K562 (cell line): ENCODE results near the gene NTPCR. TPM values are rescaled to one million over a fixed set of nuclear protein-coding genes. Genes with fewer than 3 reads are reported as not detected.

Experiments used
- ATF4 ChIP-seq: fragments of 450-650 bp; formaldehyde crosslinking; IDR thresholded peaks from 2 replicates; pipeline ENCODE4 v1.4.0; 2022; ENCODE audit warnings: mild to moderate bottlenecking, moderate library complexity
- ATF6 ChIP-seq: sonication (generic); formaldehyde crosslinking; IDR thresholded peaks from 2 replicates; pipeline ENCODE4 v1.4.0; 2020; ENCODE audit warnings: mild to moderate bottlenecking, missing genetic modification reagents
- CGGBP1 ChIP-seq: fragments of 250-450 bp; sonication (Bioruptor Pico); IDR thresholded peaks from 2 replicates; pipeline ENCODE4 v1.9.0; 2021; ENCODE audit warnings: mild to moderate bottlenecking
- HDAC3 ChIP-seq: fragments of 450-650 bp; IDR thresholded peaks from 2 replicates; pipeline ENCODE4 v1.6.1; 2018; ENCODE audit warnings: borderline replicate concordance, mild to moderate bottlenecking, moderate library complexity; ENCODE audit not compliant: partially characterized antibody
- IRF9 ChIP-seq: fragments of 450-650 bp; IDR thresholded peaks from 2 replicates; pipeline ENCODE4 v1.6.1; 2016; ENCODE audit warnings: missing biosample characterization, missing genetic modification characterization
- KDM5B ChIP-seq: fragments of 200-600 bp; sonication (generic); IDR thresholded peaks from 2 replicates; pipeline ENCODE4 v1.6.1; 2012; ENCODE audit warnings: low read depth, mild to moderate bottlenecking, moderate library complexity, low read length, control low read depth, inconsistent platforms; ENCODE audit not compliant: insufficient replicate concordance
- KLF6 ChIP-seq: fragments of 250-450 bp; sonication (Bioruptor Pico); IDR thresholded peaks from 2 replicates; pipeline ENCODE4 v1.4.0; 2020; ENCODE audit warnings: mild to moderate bottlenecking, moderate library complexity, borderline replicate concordance
- NBN ChIP-seq: fragments of 450-650 bp; IDR thresholded peaks from 2 replicates; pipeline ENCODE4 v1.6.1; 2016; ENCODE audit warnings: low read depth, mild to moderate bottlenecking
- NR4A1 ChIP-seq, 2 experiments: fragments of 250-450 bp in 1 of 2; fragments of 450-650 bp in 1 of 2; sonication (Bioruptor Pico) in 1 of 2; IDR thresholded peaks; 2 replicates each; pipeline versions ENCODE4 v1.4.0 to v1.6.1; 2016 to 2020; ENCODE audit warnings: mild to moderate bottlenecking in 2 of 2, missing compliant biosample characterization in 1 of 2, missing genetic modification characterization in 1 of 2, moderate library complexity in 1 of 2
- STAT5B ChIP-seq: fragments of 250-450 bp; sonication (Bioruptor Pico); IDR thresholded peaks from 2 replicates; pipeline ENCODE4 v1.8.0; 2021; ENCODE audit warnings: mild to moderate bottlenecking, inconsistent platforms
- STAT6 ChIP-seq: sonication (generic); formaldehyde crosslinking; IDR thresholded peaks from 2 replicates; pipeline ENCODE4 v1.8.1; 2023; ENCODE audit warnings: mild to moderate bottlenecking, missing genetic modification reagents
- ZBTB8A ChIP-seq: fragments of 450-650 bp; IDR thresholded peaks from 2 replicates; pipeline ENCODE4 v1.6.1; 2018; ENCODE audit warnings: mild to moderate bottlenecking, moderate library complexity; ENCODE audit not compliant: partially characterized antibody
- ZBTB9 ChIP-seq: fragments of 450-650 bp; formaldehyde crosslinking; IDR thresholded peaks from 2 replicates; pipeline ENCODE4 v1.4.0; 2020; ENCODE audit warnings: mild to moderate bottlenecking, moderate library complexity
- ZNF175 ChIP-seq: fragments of 200-800 bp; sonication (Bioruptor generic); IDR thresholded peaks from 2 replicates; pipeline ENCODE4 v1.6.1; 2016; ENCODE audit warnings: low read depth, mild to moderate bottlenecking, missing genetic modification characterization, missing compliant biosample characterization
- ZNF347 ChIP-seq: fragments of 450-650 bp; formaldehyde crosslinking; IDR thresholded peaks from 2 replicates; pipeline ENCODE4 v1.4.0; 2020; ENCODE audit warnings: low read depth, mild to moderate bottlenecking, moderate library complexity
- ZNF449 ChIP-seq: fragments of 250-450 bp; sonication (Bioruptor Pico); IDR thresholded peaks from 2 replicates; pipeline ENCODE4 v1.8.0; 2022; ENCODE audit warnings: moderate library complexity, mild to moderate bottlenecking, inconsistent platforms
- polyA plus RNA-seq, 8 experiments: library from polyadenylated mRNA; depleted of rRNA in 4 of 8; stranded (reverse) in 5 of 8; unstranded in 3 of 8; fragments of >200 nt; fragmentation: Nextera tagmentation in 2 of 8; fragmentation: Illumina TruSeq in 1 of 8; extraction: Ambion mirVana in 2 of 8; extraction: Trizol in 1 of 8; gene quantifications; 2 replicates each; pipeline versions ENCODE4 v1.2.1 to v1.2.3, GENCODE V29; 2011 to 2014; ENCODE audit warnings: inconsistent platforms in 1 of 8, missing spikeins in 1 of 8
- total RNA-seq, 7 experiments: library from RNA; depleted of rRNA in 6 of 7; stranded (reverse); fragments of >200 nt in 6 of 7; fragmentation: Illumina TruSeq in 2 of 7; extraction: Trizol in 2 of 7; gene quantifications; 2 replicates each; pipeline versions ENCODE4 v1.2.1 to v1.2.3, GENCODE V29; 2011 to 2021; ENCODE audit warnings: low replicate concordance in 1 of 7

NTPCR gene
- total and polyA plus RNA-seq, 9 of the 15 experiments (the other 6 are each of a cell fraction or from before 2014, with no cell fraction given) = 19.3 to 105 (median 48.8) TPM

GRCh38 chr1:232949636-232950196, 695 bp upstream of the NTPCR start (continued):
- TF ChIP-seq IRF9 (tag) (peak; percentile 53; the same call in 1 of the 2 replicates), NR4A1 (CRISPR knock-in tag; IDR thresholded peaks at IDR 0.05) (no peak), NR4A1 (tag; IDR thresholded peaks at IDR 0.05) (peak; percentile 92), STAT5B (CRISPR knock-in tag) (0 out of 2 replicates have a peak, but pooled peaks have one; percentile 29), CGGBP1 (CRISPR knock-in tag) (no peak), NBN (0 out of 2 replicates have a peak, but pooled peaks have one; percentile 18), ZBTB8A (no peak), ZNF347 (CRISPR knock-in tag) (no peak), ZNF175 (CRISPR knock-in tag) (peak; percentile 85; the same call in 1 of the 2 replicates), ATF4 (CRISPR knock-in tag) (peak; percentile 73; the same call in 1 of the 2 replicates), ZBTB9 (CRISPR knock-in tag) (peak; percentile 86), KDM5B (no peak), ATF6 (CRISPR knock-in tag) (no peak), KLF6 (CRISPR knock-in tag) (peak; percentile 96), STAT6 (CRISPR knock-in tag) (no peak), ZNF449 (CRISPR knock-in tag) (peak; percentile 88), HDAC3 (peak; percentile 14)
